HL-60 (cell line): ENCODE data around the gene MSH3.

Experiments used
- GABPA ChIP-seq: IDR thresholded peaks from 2 replicates; pipeline ENCODE4 v1.6.1; 2012; ENCODE audit warnings: low read depth
- POLR2AphosphoS5 ChIP-seq: IDR thresholded peaks from 2 replicates; pipeline ENCODE4 v1.6.1; 2012; ENCODE audit warnings: low read depth
- SPI1 ChIP-seq: IDR thresholded peaks from 2 replicates; pipeline ENCODE4 v1.6.1; 2012; ENCODE audit warnings: low read depth, mild to moderate bottlenecking, borderline replicate concordance
- TF ChIP-seq, protein P1 (sequence below): IDR thresholded peaks from one replicate; pipeline ENCODE4 v1.5.1; 2011; ENCODE audit warnings: low read length, control low read depth, inconsistent platforms; ENCODE audit not compliant: insufficient read depth
- TF ChIP-seq, protein P2 (sequence below): IDR thresholded peaks from 2 replicates; pipeline ENCODE4 v1.6.1; 2012; ENCODE audit warnings: low read depth; ENCODE audit not compliant: insufficient replicate concordance

DNA sequence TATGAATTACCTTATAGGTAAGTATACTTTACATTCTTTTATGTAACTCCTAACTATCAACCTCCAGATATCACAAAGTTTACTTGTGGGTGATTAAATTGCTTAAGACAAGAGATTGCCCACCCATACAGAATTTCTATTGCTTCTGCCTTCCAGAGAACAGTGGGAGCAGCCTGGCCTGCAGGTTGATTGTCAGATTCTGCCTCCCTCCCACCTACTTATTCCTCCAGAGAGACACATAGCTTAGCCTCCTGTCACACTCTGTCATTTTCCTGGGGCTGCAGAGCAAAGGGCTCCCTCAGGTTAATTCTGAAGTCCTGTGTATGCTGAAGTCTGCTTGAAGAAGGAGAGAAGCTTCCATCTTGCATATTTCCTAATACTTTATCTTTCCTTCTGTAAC is 48.8 kb downstream of the MSH3 start:
- TF ChIP-seq, protein P1, sequence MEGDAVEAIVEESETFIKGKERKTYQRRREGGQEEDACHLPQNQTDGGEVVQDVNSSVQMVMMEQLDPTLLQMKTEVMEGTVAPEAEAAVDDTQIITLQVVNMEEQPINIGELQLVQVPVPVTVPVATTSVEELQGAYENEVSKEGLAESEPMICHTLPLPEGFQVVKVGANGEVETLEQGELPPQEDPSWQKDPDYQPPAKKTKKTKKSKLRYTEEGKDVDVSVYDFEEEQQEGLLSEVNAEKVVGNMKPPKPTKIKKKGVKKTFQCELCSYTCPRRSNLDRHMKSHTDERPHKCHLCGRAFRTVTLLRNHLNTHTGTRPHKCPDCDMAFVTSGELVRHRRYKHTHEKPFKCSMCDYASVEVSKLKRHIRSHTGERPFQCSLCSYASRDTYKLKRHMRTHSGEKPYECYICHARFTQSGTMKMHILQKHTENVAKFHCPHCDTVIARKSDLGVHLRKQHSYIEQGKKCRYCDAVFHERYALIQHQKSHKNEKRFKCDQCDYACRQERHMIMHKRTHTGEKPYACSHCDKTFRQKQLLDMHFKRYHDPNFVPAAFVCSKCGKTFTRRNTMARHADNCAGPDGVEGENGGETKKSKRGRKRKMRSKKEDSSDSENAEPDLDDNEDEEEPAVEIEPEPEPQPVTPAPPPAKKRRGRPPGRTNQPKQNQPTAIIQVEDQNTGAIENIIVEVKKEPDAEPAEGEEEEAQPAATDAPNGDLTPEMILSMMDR: no peak
- TF ChIP-seq POLR2AphosphoS5 (no peak), SPI1 (no peak), GABPA (no peak)
- TF ChIP-seq, protein P2, sequence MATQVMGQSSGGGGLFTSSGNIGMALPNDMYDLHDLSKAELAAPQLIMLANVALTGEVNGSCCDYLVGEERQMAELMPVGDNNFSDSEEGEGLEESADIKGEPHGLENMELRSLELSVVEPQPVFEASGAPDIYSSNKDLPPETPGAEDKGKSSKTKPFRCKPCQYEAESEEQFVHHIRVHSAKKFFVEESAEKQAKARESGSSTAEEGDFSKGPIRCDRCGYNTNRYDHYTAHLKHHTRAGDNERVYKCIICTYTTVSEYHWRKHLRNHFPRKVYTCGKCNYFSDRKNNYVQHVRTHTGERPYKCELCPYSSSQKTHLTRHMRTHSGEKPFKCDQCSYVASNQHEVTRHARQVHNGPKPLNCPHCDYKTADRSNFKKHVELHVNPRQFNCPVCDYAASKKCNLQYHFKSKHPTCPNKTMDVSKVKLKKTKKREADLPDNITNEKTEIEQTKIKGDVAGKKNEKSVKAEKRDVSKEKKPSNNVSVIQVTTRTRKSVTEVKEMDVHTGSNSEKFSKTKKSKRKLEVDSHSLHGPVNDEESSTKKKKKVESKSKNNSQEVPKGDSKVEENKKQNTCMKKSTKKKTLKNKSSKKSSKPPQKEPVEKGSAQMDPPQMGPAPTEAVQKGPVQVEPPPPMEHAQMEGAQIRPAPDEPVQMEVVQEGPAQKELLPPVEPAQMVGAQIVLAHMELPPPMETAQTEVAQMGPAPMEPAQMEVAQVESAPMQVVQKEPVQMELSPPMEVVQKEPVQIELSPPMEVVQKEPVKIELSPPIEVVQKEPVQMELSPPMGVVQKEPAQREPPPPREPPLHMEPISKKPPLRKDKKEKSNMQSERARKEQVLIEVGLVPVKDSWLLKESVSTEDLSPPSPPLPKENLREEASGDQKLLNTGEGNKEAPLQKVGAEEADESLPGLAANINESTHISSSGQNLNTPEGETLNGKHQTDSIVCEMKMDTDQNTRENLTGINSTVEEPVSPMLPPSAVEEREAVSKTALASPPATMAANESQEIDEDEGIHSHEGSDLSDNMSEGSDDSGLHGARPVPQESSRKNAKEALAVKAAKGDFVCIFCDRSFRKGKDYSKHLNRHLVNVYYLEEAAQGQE: no peak
